ENCODE results near the gene ATP2A3.

DNA sequence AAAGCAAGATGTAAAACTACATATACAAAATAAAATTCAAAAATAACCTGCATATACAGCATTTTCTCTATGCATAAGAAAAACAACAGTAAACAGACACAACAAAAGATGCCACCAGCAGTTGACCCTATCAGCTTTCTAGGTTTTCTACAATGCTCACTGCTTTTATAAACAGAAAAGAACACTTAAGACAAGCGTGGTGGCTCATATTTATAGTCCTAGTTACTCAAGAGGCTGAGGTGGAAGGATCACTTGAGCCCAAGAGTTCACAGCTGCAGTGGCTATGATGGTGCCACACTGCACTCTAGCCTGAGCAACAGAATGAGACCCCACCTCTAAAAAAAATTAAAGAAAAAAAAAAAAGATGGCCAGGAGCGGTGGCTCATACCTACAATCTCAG, 46.5 kb upstream of the ATP2A3 start:
- no peak for TF ChIP-seq CTCF (IDR thresholded peaks at IDR 0.05)
- TF ChIP-seq POLR2A (IDR thresholded peaks at IDR 0.05): no peak

Data from prostate gland (tissue), 2 donors.